ENCODE data around the gene TLE6. TPM values are rescaled to one million over a fixed set of nuclear protein-coding genes. Genes with fewer than 3 reads are reported as not detected.

Gene TLE6
- total and polyA plus RNA-seq, 2 donors from 2014 or later = 3.7 to 5.2 TPM

- Histone ChIP-seq H3K27ac (ENCODE audit: low read depth in 2 of 2, low read length in 2 of 2) (no peak overlapping the region), H3K27me3 (ENCODE audit: control insufficient read depth, insufficient read depth, low read length) (no peaks in the 10 kb centered on the region), H3K4me3 (ENCODE audit: low read length in 3 of 3) (no peak overlapping the region), H3K4me1 (ENCODE audit: control insufficient read depth in 2 of 3, insufficient read depth in 2 of 3, low read depth in 1 of 3, low read length in 3 of 3) (peaks cover 0 to 15% (median 11%) of the 10 kb centered on the region in 3 donors), H3K9me3 (ENCODE audit: control insufficient read depth in 2 of 3, insufficient read depth in 1 of 3, low read length in 3 of 3) (no peaks in the 10 kb centered on the region), H3K36me3 (ENCODE audit: control insufficient read depth in 2 of 3, insufficient read depth in 3 of 3, low read length in 3 of 3) (no peaks in the 10 kb centered on the region), H3K9ac (ENCODE audit: low read length in 3 of 3) (no peak overlapping the region)
- intact Hi-C loops (cut with DNase I) = loop anchor here (10.0 kb wide), 1 partner anchor 137 kb away; no protein-coding TSS in a partner anchor
- DNase-seq (no peak), FAIRE-seq (no peak)
- TF ChIP-seq, protein P1, sequence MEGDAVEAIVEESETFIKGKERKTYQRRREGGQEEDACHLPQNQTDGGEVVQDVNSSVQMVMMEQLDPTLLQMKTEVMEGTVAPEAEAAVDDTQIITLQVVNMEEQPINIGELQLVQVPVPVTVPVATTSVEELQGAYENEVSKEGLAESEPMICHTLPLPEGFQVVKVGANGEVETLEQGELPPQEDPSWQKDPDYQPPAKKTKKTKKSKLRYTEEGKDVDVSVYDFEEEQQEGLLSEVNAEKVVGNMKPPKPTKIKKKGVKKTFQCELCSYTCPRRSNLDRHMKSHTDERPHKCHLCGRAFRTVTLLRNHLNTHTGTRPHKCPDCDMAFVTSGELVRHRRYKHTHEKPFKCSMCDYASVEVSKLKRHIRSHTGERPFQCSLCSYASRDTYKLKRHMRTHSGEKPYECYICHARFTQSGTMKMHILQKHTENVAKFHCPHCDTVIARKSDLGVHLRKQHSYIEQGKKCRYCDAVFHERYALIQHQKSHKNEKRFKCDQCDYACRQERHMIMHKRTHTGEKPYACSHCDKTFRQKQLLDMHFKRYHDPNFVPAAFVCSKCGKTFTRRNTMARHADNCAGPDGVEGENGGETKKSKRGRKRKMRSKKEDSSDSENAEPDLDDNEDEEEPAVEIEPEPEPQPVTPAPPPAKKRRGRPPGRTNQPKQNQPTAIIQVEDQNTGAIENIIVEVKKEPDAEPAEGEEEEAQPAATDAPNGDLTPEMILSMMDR (IDR thresholded peaks at IDR 0.05; ENCODE audit: borderline replicate concordance, extremely low read depth, insufficient read depth) = no peak
Measured at GRCh38 chr19:2967972-2968371, 9.4 kb upstream of the TLE6 start.

GRCh38 chr19:2969104-2969504 is 8.3 kb upstream of the TLE6 start:
- H3K27me3 ChIP-seq (ENCODE audit: control insufficient read depth, insufficient read depth, low read length) = no peaks in the 10 kb centered on the region
- no peaks in the 10 kb centered on the region for H3K9me3 ChIP-seq (ENCODE audit: control insufficient read depth in 2 of 3, insufficient read depth in 1 of 3, low read length in 3 of 3)
- peak overlapping the region; percentile 83 to 84 for H3K27ac ChIP-seq (ENCODE audit: low read depth in 2 of 2, low read length in 2 of 2)
- peaks cover 0 to 15% (median 11%) of the 10 kb centered on the region in 3 donors for H3K4me1 ChIP-seq (ENCODE audit: control insufficient read depth in 2 of 3, insufficient read depth in 2 of 3, low read depth in 1 of 3, low read length in 3 of 3)
- H3K9ac ChIP-seq (ENCODE audit: low read length in 3 of 3) = no peak overlapping the region
- intact Hi-C loops (cut with DNase I) = loop anchor here (10.0 kb wide), 1 partner anchor 136 kb away; no protein-coding TSS in a partner anchor
- no peak overlapping the region for H3K4me3 ChIP-seq (ENCODE audit: low read length in 3 of 3)
- peak; percentile 64 to 89 (median 72) for DNase-seq
- H3K36me3 ChIP-seq (ENCODE audit: control insufficient read depth in 2 of 3, insufficient read depth in 3 of 3, low read length in 3 of 3) = no peaks in the 10 kb centered on the region
- no peak for FAIRE-seq
- TF ChIP-seq, protein P1 (IDR thresholded peaks at IDR 0.05; ENCODE audit: borderline replicate concordance, extremely low read depth, insufficient read depth) = no peak

DNA sequence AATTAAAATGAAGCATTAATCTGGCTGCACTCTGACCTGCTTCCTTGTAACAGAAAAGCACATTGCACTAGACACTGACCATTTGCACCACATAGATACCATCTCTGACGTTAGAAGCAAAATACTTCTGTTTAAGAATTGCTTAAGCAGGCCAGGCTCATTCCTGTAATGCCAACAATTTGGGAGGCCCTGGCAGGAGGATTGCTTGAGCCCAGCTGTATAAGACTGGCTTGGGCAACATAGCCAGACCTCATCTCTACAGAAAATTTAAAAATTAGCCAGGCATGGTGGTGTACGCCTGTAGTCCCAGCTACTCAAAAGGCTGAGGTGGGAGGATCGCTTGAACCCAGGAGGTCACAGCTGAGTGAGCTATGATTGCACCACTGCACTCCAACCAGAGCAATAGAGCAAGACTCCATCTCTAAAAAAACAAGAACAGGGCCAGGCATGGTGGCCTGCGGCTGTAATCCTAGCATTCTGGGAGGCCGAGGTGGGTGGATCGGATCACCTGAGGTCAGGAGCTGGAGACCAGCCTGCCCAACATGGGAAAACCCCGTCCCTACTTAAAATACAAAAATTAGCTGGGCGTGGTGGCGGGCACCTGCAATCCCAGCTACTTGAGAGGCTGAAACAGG is 7.0 kb upstream of the TLE6 start:
- no peak overlapping the region for H3K4me3 ChIP-seq (ENCODE audit: low read length in 3 of 3)
- H3K27me3 ChIP-seq (ENCODE audit: control insufficient read depth, insufficient read depth, low read length) = no peaks in the 10 kb centered on the region
- H3K9ac ChIP-seq (ENCODE audit: low read length in 3 of 3) = no peak overlapping the region
- H3K27ac ChIP-seq (ENCODE audit: low read depth in 2 of 2, low read length in 2 of 2) = peak overlapping the region; percentile 68 to 80
- intact Hi-C loops (cut with DNase I) = no loop called here
- no peaks in the 10 kb centered on the region for H3K9me3 ChIP-seq (ENCODE audit: control insufficient read depth in 2 of 3, insufficient read depth in 1 of 3, low read length in 3 of 3)
- TF ChIP-seq, protein P1 (IDR thresholded peaks at IDR 0.05; ENCODE audit: borderline replicate concordance, extremely low read depth, insufficient read depth) = no peak
- FAIRE-seq (no peak), DNase-seq (peak in 1 of 5 donors; percentile 31)
- peaks cover 0 to 15% (median 11%) of the 10 kb centered on the region in 3 donors for H3K4me1 ChIP-seq (ENCODE audit: control insufficient read depth in 2 of 3, insufficient read depth in 2 of 3, low read depth in 1 of 3, low read length in 3 of 3)
- H3K36me3 ChIP-seq (ENCODE audit: control insufficient read depth in 2 of 3, insufficient read depth in 3 of 3, low read length in 3 of 3) = no peaks in the 10 kb centered on the region
